Measurements from ENCODE around the gene CHRM3.
A peak's percentile ranks its signal among the peaks of the same experiment; 100 is the strongest.
"Not testable (repeated sequence)": the region's sequence is repeated elsewhere in the genome, so short reads cannot be mapped to it uniquely, and the experiment has no call there.

CHRM3 gene

GRCh38 chr1:239386453-239387303 is at the start of gene CHRM3:
CHRM3 (plus strand) TSS chr1:239386568; CDS start chr1:239907452, 520,884 bp downstream.
- DNase-seq = peak; percentile 48

GRCh38 chr1:239337799-239338430 is 48.5 kb upstream of the CHRM3 start:
- no peak for DNase-seq

- DNase-seq = no peak
Measured at GRCh38 chr1:239347776-239348175, 38.6 kb upstream of the CHRM3 start.

GRCh38 chr1:239348635-239349353 is 37.6 kb upstream of the CHRM3 start:
- DNase-seq = no peak

- no peak for DNase-seq
Measured at GRCh38 chr1:239349699-239350098, 36.7 kb upstream of the CHRM3 start.

- no peak for DNase-seq
Measured at GRCh38 chr1:239353536-239353935, 32.8 kb upstream of the CHRM3 start.

- no peak for DNase-seq
Measured at GRCh38 chr1:239354231-239354630, 32.1 kb upstream of the CHRM3 start.

- no peak for DNase-seq
Measured at GRCh38 chr1:239357867-239358266, 28.5 kb upstream of the CHRM3 start.

GRCh38 chr1:239361403-239361802 is 25.0 kb upstream of the CHRM3 start:
- no peak for DNase-seq

- no peak for DNase-seq
Measured at GRCh38 chr1:239363930-239364329, 22.4 kb upstream of the CHRM3 start.

GRCh38 chr1:239367196-239367810 is 19.1 kb upstream of the CHRM3 start:
- no peak for DNase-seq

- no peak for DNase-seq
Measured at GRCh38 chr1:239368436-239369109, 17.8 kb upstream of the CHRM3 start.

- DNase-seq = not testable (repeated sequence)
Measured at GRCh38 chr1:239370869-239371268, 15.5 kb upstream of the CHRM3 start.

- DNase-seq = no peak
Measured at GRCh38 chr1:239382666-239383065, 3.7 kb upstream of the CHRM3 start.

- no peak for DNase-seq
Measured at GRCh38 chr1:239383714-239384113, 2.7 kb upstream of the CHRM3 start.

GRCh38 chr1:239387304-239388158 is 1.2 kb downstream of the CHRM3 start:
- DNase-seq = no peak

GRCh38 chr1:239388159-239388485 is 1.8 kb downstream of the CHRM3 start:
- DNase-seq = no peak

- no peak for DNase-seq
Measured at GRCh38 chr1:239388578-239388977, 2.2 kb downstream of the CHRM3 start.

GRCh38 chr1:239389703-239390102 is 3.3 kb downstream of the CHRM3 start:
- no peak for DNase-seq

GRCh38 chr1:239392271-239392670 is 5.9 kb downstream of the CHRM3 start:
- no peak for DNase-seq

GRCh38 chr1:239394107-239394506 is 7.7 kb downstream of the CHRM3 start:
- DNase-seq = no peak

GRCh38 chr1:239413916-239414315 is 27.5 kb downstream of the CHRM3 start:
- DNase-seq = no peak

All from activated CD4-positive, alpha-beta T cell treated with anti-CD3 and anti-CD28 coated beads, Interleukin-10, Interleukin-2, amounts not matched to agents 100 ng/mL and 50 ng/mL, durations not matched to agents 16 hours and 8 hours (primary cell).